H54 (cell line): Measurements from ENCODE around the gene IL1RL2.

Experiments used
- DNase-seq: peaks from one replicate; pipeline ENCODE4 v3.0.0; 2011; ENCODE audit warnings: low spot score, mixed read lengths; ENCODE audit not compliant: insufficient read length
- FAIRE-seq: peaks from 3 replicates; lab custom pipeline; 2011; peaks lifted over from hg19 to GRCh38; lab: Jason Lieb, UNC
- POLR2A ChIP-seq: IDR thresholded peaks from 2 replicates; pipeline ENCODE4 v1.6.1; 2011; ENCODE audit warnings: low read depth, mild to moderate bottlenecking, low read length

Gene IL1RL2

GRCh38 chr2:102197389-102198137, 10.7 kb downstream of the IL1RL2 start:
- FAIRE-seq, result no peak
- no peak for TF ChIP-seq POLR2A
- no peak for DNase-seq

GRCh38 chr2:102200539-102200938, 13.7 kb downstream of the IL1RL2 start:
- no peak for FAIRE-seq
- no peak for TF ChIP-seq POLR2A
- DNase-seq, result no peak

- FAIRE-seq (no peak), DNase-seq (no peak)
- no peak for TF ChIP-seq POLR2A
These were observed 17.8 kb downstream of the IL1RL2 start for GRCh38 chr2:102204638-102205037.

- TF ChIP-seq POLR2A, result no peak
- no peak for DNase-seq
- no peak for FAIRE-seq
These were observed 20.0 kb downstream of the IL1RL2 start for GRCh38 chr2:102206666-102207341.

- TF ChIP-seq POLR2A, result no peak
- FAIRE-seq (no peak), DNase-seq (no peak)
These were observed 22.0 kb downstream of the IL1RL2 start for GRCh38 chr2:102208774-102209173.

GRCh38 chr2:102209474-102209873, 22.7 kb downstream of the IL1RL2 start:
- DNase-seq, result no peak
- no peak for TF ChIP-seq POLR2A
- FAIRE-seq, result no peak

- FAIRE-seq, result no peak
- no peak for TF ChIP-seq POLR2A
- no peak for DNase-seq
These were observed 30.2 kb downstream of the IL1RL2 start for GRCh38 chr2:102217032-102217431.

GRCh38 chr2:102224824-102225739, 38.3 kb downstream of the IL1RL2 start:
- TF ChIP-seq POLR2A, result no peak
- DNase-seq (no peak), FAIRE-seq (no peak)

GRCh38 chr2:102226171-102226570, 39.3 kb downstream of the IL1RL2 start:
- FAIRE-seq (no peak), DNase-seq (no peak)
- no peak for TF ChIP-seq POLR2A

GRCh38 chr2:102226612-102227391, 40.0 kb downstream of the IL1RL2 start:
- no peak for DNase-seq
- no peak for FAIRE-seq
- TF ChIP-seq POLR2A, result no peak

- no peak for FAIRE-seq
- no peak for DNase-seq
- no peak for TF ChIP-seq POLR2A
These were observed 42.4 kb downstream of the IL1RL2 start for GRCh38 chr2:102229141-102229769.

GRCh38 chr2:102230410-102230909, 43.6 kb downstream of the IL1RL2 start:
- no peak for FAIRE-seq
- DNase-seq, result no peak

More at GRCh38 chr2:102230410-102230909, 43.6 kb downstream of the IL1RL2 start:
- TF ChIP-seq POLR2A, result no peak
